Ascending aorta (tissue), 2 donors: ENCODE results near the gene CAPN9. TPM values are rescaled to one million over a fixed set of nuclear protein-coding genes. Genes with fewer than 3 reads are reported as not detected.

Experiments used
- DNase-seq, 2 donors: peaks; one replicate each; pipeline ENCODE4 v3.0.0-alpha.2; 2019; ENCODE audit warnings: low spot score in 2 of 2
- H3K27ac ChIP-seq, 2 donors: fragments of 200-600 bp; sonication (generic); one replicate each; pipeline ENCODE4 v1.5.1; 2016 to 2017; ENCODE audit warnings: mild to moderate bottlenecking in 1 of 2
- H3K27me3 ChIP-seq: fragments of 200-600 bp; sonication (generic); one replicate; pipeline ENCODE4 v1.5.1; 2017
- H3K36me3 ChIP-seq, 2 donors: fragments of 200-600 bp; sonication (generic); one replicate each; pipeline ENCODE4 v1.5.1; 2016
- H3K4me1 ChIP-seq, 2 donors: fragments of 200-600 bp; sonication (generic); one replicate each; pipeline ENCODE4 v1.5.1; 2016 to 2017; ENCODE audit warnings: mild to moderate bottlenecking in 1 of 2
- H3K4me3 ChIP-seq, 2 donors: fragments of 200-600 bp; sonication (generic); one replicate each; pipeline ENCODE4 v1.5.1; 2016 to 2017; ENCODE audit warnings: mild to moderate bottlenecking in 1 of 2
- H3K9me3 ChIP-seq, 2 donors: fragments of 200-600 bp; sonication (generic); one replicate each; pipeline ENCODE4 v1.5.1; 2016
- intact Hi-C: fragments of 100-400 bp; cut with DNase I; formaldehyde crosslinking; loops from one replicate; pipeline ENCODE4 v1.15.1; 2023
- total RNA-seq: library from RNA; depleted of rRNA; stranded (reverse); fragments of >200 nt; gene quantifications from one replicate; pipeline ENCODE4 v1.1.0, GENCODE V29; 2016
- TF ChIP-seq, protein P1 (sequence below), 3 experiments: fragments of 200-600 bp in 2 of 3; fragments of 450-650 bp in 1 of 3; sonication (generic) in 2 of 3; IDR thresholded peaks; one replicate each; pipeline ENCODE4 v1.5.1; 2016 to 2019; ENCODE audit warnings: antibody characterized with exemption in 3 of 3, mild to moderate bottlenecking in 1 of 3, moderate library complexity in 1 of 3

Gene CAPN9
- total RNA-seq, 1 donor from 2014 or later = not detected

DNA sequence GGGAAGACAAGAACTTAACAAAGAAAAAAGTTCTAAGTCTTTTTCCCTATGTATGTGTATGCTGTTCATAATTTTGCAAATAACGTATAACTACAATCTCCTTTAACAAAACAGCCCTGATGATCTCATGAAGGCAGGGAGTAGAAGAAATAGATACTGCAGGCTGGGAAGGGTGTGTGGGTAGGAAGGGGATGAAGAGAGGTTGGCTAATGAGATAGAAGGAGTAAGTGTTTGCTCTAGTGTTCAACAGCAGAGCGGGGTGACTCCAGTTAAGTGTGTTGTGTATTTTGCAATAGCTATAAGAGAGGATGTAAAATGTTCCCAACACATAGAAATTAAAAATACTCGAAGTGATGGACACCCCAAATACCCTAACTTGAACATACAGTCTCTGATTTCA is 101.0 kb downstream of the CAPN9 start:
- intact Hi-C loops = loop anchor here (2.0 kb wide), 1 partner anchor 23 kb away; no protein-coding TSS in a partner anchor
- peaks cover 24 to 60% of the 10 kb centered on the region in 2 donors for H3K4me1 ChIP-seq
- TF ChIP-seq, protein P1, sequence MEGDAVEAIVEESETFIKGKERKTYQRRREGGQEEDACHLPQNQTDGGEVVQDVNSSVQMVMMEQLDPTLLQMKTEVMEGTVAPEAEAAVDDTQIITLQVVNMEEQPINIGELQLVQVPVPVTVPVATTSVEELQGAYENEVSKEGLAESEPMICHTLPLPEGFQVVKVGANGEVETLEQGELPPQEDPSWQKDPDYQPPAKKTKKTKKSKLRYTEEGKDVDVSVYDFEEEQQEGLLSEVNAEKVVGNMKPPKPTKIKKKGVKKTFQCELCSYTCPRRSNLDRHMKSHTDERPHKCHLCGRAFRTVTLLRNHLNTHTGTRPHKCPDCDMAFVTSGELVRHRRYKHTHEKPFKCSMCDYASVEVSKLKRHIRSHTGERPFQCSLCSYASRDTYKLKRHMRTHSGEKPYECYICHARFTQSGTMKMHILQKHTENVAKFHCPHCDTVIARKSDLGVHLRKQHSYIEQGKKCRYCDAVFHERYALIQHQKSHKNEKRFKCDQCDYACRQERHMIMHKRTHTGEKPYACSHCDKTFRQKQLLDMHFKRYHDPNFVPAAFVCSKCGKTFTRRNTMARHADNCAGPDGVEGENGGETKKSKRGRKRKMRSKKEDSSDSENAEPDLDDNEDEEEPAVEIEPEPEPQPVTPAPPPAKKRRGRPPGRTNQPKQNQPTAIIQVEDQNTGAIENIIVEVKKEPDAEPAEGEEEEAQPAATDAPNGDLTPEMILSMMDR (IDR thresholded peaks at IDR 0.05) = no peak
- DNase-seq = no peak
- H3K9me3 ChIP-seq = no peaks in the 10 kb centered on the region
- H3K27ac ChIP-seq = peak overlapping the region; percentile 94 to 98
- no peaks in the 10 kb centered on the region for H3K27me3 ChIP-seq
- H3K36me3 ChIP-seq = peaks cover 13 to 16% of the 10 kb centered on the region in 2 donors
- H3K4me3 ChIP-seq = no peak overlapping the region

DNA sequence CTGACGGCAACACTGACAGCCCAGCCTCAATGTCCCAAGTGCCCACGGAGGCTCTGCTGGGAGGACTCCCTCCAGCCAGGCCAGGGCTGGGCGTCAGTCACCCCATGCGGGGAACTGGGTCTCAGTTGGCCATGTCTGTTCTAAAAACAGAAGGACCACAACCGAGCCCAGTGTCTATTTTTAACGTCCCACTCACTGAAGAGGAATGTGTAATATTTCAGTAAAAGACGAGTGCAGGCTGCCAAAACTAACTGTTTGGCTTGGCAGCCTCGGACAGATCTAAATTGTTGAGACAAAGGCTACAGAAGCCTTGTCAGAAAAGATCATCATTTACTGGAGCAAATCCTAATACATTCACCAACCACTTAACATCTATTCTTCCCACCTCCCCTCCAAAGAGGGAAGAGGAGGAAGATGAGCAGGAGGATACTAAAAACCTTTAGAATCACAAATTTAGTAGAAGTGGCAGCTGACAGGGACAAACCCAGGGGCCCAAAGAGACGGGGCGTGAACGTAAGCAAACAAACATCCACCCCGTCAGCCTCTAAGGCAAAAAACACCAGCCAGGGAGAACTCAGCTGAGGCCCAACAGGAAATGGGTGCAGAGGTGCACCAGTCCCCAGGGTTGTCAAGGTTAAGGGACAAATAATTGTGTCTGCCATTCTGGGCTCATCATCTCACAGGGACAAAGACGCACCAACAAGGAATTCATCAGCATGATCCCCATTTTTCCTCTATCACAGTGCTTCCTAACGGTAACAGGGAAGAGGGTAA is 102.5 kb downstream of the CAPN9 start:
- H3K4me1 ChIP-seq = peaks cover 24 to 66% of the 10 kb centered on the region in 2 donors

DNA sequence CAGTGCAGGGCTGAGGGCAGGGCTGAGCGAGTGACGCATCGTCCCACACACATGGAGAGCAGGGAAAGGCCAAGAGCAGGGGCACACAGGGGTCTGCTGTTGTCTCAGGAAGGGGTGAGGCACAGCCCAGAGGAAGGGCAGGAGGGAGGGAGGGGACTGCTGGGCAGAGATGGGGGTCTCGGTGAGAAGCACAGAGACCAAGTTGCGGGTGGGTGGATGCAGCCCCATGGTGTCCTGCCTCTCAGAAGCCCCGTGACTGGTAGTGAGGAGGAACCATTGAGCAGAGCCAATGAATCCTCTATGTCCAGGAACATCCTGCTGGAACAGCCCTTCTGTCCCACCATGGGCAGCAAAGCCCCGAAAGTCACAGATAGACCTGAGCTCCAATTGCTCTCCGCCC is 103.4 kb downstream of the CAPN9 start:
- Histone ChIP-seq H3K27ac (peak overlapping the region; percentile 94 to 98), H3K4me1 (peaks cover 24 to 63% of the 10 kb centered on the region in 2 donors), H3K27me3 (no peaks in the 10 kb centered on the region), H3K4me3 (no peak overlapping the region), H3K9me3 (no peaks in the 10 kb centered on the region), H3K36me3 (peaks cover 13 to 30% of the 10 kb centered on the region in 2 donors)
- DNase-seq = no peak
- TF ChIP-seq, protein P1 (IDR thresholded peaks at IDR 0.05) = no peak
- intact Hi-C loops = loop anchor here (5.0 kb wide), 2 partner anchors 127 to 192 kb away; partner anchors contain the start of genes ARV1, FAM89A and TTC13

More for the DNA sequence above, 102.5 kb downstream of the CAPN9 start:
- Histone ChIP-seq H3K36me3 (peaks cover 12 to 23% of the 10 kb centered on the region in 2 donors), H3K9me3 (no peaks in the 10 kb centered on the region), H3K27ac (peak overlapping the region; percentile 94 to 98), H3K27me3 (no peaks in the 10 kb centered on the region), H3K4me3 (peak overlapping the region in 1 of 2 donors; percentile 9)
- TF ChIP-seq, protein P1 (IDR thresholded peaks at IDR 0.05) = no peak
- peak; percentile 56 to 95 for DNase-seq
- intact Hi-C loops = loop anchor here (1.0 to 5.0 kb wide), 4 partner anchors 19 to 193 kb away; partner anchors contain the start of genes ARV1, C1orf198, FAM89A and TTC13

DNA sequence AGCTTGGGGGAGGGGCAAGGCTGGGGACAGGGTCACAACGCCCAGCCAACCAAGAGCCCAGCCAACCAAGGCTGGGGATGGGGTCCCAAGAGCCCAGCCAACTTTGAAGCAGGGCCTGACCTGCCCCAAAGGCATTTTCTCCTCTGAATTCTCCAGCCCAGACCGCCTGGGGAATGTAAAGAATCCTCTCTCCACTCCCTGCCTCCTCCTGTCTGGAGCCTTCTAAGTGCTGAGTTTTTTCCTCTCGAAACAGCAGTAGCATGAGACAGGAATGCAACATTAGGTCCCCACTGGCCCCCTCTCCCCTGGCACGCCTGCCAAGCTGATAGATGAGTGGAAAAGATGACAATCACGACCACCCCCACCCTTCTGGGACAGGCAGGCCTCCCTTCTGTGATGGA is 104.1 kb downstream of the CAPN9 start:
- peaks cover 30 to 65% of the 10 kb centered on the region in 2 donors for H3K4me1 ChIP-seq
- H3K4me3 ChIP-seq = no peak overlapping the region
- H3K9me3 ChIP-seq = no peaks in the 10 kb centered on the region
- TF ChIP-seq, protein P1 (IDR thresholded peaks at IDR 0.05) = no peak
- intact Hi-C loops = loop anchor here (5.0 kb wide), 2 partner anchors 126 to 191 kb away; partner anchors contain the start of genes ARV1, FAM89A and TTC13
- no peak for DNase-seq
- peak overlapping the region; percentile 94 to 98 for H3K27ac ChIP-seq
- no peaks in the 10 kb centered on the region for H3K27me3 ChIP-seq
- peaks cover 13 to 30% of the 10 kb centered on the region in 2 donors for H3K36me3 ChIP-seq

Other genes with a start within 250 kb of the CAPN9 start
- 8.4 TPM for gene COG2, start 104.9 kb upstream of the CAPN9 start, total RNA-seq
- gene AGT, start 33.3 kb upstream of the CAPN9 start, total RNA-seq = 79.0 TPM
- gene C1orf198, start 121.1 kb downstream of the CAPN9 start, total RNA-seq = 225 TPM
- gene TTC13, start 231.5 kb downstream of the CAPN9 start, total RNA-seq = 21.5 TPM
- 9.7 TPM for gene ARV1, start 231.7 kb downstream of the CAPN9 start, total RNA-seq